ENCODE data around the gene SPAG17. TPM values are rescaled to one million over a fixed set of nuclear protein-coding genes. Genes with fewer than 3 reads are reported as not detected.

The SPAG17 gene
- total and polyA plus RNA-seq, 2 donors (not counting 1 experiment from before 2014, with no cell fraction given): 0.01 to 0.33 TPM

DNA sequence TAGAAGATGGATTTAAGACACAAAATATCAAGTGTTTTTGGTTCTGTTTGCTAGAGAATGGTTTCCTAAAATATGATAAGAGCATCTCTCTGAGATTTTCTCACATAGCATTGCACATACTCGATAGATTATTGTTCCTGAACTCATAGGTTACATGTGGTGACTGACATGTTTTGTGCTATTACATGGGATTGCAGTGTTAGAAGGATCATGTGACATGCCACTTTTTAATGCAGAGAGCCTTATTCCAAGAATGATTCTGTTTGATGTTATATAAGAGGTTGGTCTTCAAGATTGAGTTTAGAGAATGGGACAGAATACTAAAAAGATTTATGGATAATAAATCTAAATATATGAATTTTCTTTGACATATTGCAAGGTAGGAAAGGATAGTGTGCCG lies 34.4 kb upstream of the SPAG17 start:
- no peaks in the 10 kb centered on the region for H3K4me1 ChIP-seq (ENCODE audit: control insufficient read depth, extremely low read depth, insufficient read depth, low read length)
- H4K20me1 ChIP-seq (ENCODE audit: control insufficient read depth, extremely low read depth, insufficient read depth, low read length): no peaks in the 10 kb centered on the region
- TF ChIP-seq EZH2 (IDR thresholded peaks at IDR 0.05; ENCODE audit: low read length, missing control alignments): no peak
- TF ChIP-seq, protein P1, sequence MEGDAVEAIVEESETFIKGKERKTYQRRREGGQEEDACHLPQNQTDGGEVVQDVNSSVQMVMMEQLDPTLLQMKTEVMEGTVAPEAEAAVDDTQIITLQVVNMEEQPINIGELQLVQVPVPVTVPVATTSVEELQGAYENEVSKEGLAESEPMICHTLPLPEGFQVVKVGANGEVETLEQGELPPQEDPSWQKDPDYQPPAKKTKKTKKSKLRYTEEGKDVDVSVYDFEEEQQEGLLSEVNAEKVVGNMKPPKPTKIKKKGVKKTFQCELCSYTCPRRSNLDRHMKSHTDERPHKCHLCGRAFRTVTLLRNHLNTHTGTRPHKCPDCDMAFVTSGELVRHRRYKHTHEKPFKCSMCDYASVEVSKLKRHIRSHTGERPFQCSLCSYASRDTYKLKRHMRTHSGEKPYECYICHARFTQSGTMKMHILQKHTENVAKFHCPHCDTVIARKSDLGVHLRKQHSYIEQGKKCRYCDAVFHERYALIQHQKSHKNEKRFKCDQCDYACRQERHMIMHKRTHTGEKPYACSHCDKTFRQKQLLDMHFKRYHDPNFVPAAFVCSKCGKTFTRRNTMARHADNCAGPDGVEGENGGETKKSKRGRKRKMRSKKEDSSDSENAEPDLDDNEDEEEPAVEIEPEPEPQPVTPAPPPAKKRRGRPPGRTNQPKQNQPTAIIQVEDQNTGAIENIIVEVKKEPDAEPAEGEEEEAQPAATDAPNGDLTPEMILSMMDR (conservative IDR thresholded peaks at IDR 0.05 in 1 of 2, IDR thresholded peaks at IDR 0.05 in 1 of 2; ENCODE audit: low read depth in 1 of 2, low read length in 2 of 2): no peak
- no peaks in the 10 kb centered on the region for H3K79me2 ChIP-seq (ENCODE audit: control insufficient read depth, insufficient read depth, low read length)
- no peaks in the 10 kb centered on the region for H3K27me3 ChIP-seq (ENCODE audit: control insufficient read depth, insufficient read depth, low read length)
- no peak overlapping the region for H3K9ac ChIP-seq (ENCODE audit: insufficient read depth, low read length)
- H3K27ac ChIP-seq (ENCODE audit: insufficient read depth, low read length): no peak overlapping the region
- no peaks in the 10 kb centered on the region for H3K36me3 ChIP-seq (ENCODE audit: control insufficient read depth, insufficient read depth, low read length)
- no peak overlapping the region for H3K4me2 ChIP-seq (ENCODE audit: extremely low read depth, insufficient read depth, low read length)
- no peak overlapping the region for H2AFZ ChIP-seq (ENCODE audit: low read length)
- H3K4me3 ChIP-seq (replicated peaks in 1 of 4; ENCODE audit: control extremely low read depth in 1 of 4, insufficient read depth in 1 of 4, low read depth in 3 of 4, low read length in 4 of 4): no peak overlapping the region
- no peak for DNase-seq (ENCODE audit: low read depth in 2 of 2)
- H3K9me3 ChIP-seq (ENCODE audit: control insufficient read depth, insufficient read depth, low read depth, low read length): no peaks in the 10 kb centered on the region

DNA sequence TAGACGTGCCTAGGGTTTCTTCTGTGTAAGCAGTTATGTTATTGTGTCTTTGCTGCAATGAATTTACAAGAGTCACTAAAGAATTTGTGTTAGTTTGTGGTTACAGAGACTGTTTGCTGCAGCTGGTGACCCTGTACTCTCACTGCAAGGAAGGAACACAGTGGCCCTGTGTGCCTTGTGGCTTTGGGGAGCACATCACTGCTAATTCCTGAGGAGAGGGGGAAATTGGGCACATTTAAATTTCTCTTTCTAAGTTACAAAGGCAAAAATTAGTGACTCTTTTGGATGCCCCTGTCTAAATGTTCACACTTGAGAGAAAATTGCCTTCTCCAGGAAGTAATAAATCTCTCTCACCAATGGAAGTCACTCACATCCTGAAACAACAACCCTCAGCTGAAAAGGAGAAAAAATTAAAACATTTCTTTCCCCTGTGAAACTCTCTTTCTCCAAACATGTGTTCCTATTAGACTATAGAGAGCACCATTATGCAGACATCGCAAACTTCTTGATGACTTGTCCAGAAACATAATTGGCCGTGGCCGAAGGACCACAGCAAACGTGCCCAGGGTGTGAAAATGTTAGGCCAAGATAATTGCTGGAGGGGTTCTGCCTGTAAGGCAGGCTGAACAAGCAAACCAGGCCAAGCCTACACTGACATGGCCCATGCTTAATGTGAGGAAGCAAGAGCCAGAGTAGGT lies 32.3 kb upstream of the SPAG17 start:
- no peak overlapping the region for H3K9ac ChIP-seq (ENCODE audit: insufficient read depth, low read length)
- no peaks in the 10 kb centered on the region for H3K79me2 ChIP-seq (ENCODE audit: control insufficient read depth, insufficient read depth, low read length)
- no peaks in the 10 kb centered on the region for H3K27me3 ChIP-seq (ENCODE audit: control insufficient read depth, insufficient read depth, low read length)
- no peaks in the 10 kb centered on the region for H3K4me1 ChIP-seq (ENCODE audit: control insufficient read depth, extremely low read depth, insufficient read depth, low read length)
- H3K4me2 ChIP-seq (ENCODE audit: extremely low read depth, insufficient read depth, low read length): no peak overlapping the region
- DNase-seq (ENCODE audit: low read depth in 2 of 2): no peak
- H4K20me1 ChIP-seq (ENCODE audit: control insufficient read depth, extremely low read depth, insufficient read depth, low read length): no peaks in the 10 kb centered on the region
- no peaks in the 10 kb centered on the region for H3K9me3 ChIP-seq (ENCODE audit: control insufficient read depth, insufficient read depth, low read depth, low read length)
- H3K4me3 ChIP-seq (replicated peaks in 1 of 4; ENCODE audit: control extremely low read depth in 1 of 4, insufficient read depth in 1 of 4, low read depth in 3 of 4, low read length in 4 of 4): no peak overlapping the region
- H3K27ac ChIP-seq (ENCODE audit: insufficient read depth, low read length): no peak overlapping the region
- no peak overlapping the region for H2AFZ ChIP-seq (ENCODE audit: low read length)
- no peak for TF ChIP-seq EZH2 (IDR thresholded peaks at IDR 0.05; ENCODE audit: low read length, missing control alignments)
- H3K36me3 ChIP-seq (ENCODE audit: control insufficient read depth, insufficient read depth, low read length): no peaks in the 10 kb centered on the region

DNA sequence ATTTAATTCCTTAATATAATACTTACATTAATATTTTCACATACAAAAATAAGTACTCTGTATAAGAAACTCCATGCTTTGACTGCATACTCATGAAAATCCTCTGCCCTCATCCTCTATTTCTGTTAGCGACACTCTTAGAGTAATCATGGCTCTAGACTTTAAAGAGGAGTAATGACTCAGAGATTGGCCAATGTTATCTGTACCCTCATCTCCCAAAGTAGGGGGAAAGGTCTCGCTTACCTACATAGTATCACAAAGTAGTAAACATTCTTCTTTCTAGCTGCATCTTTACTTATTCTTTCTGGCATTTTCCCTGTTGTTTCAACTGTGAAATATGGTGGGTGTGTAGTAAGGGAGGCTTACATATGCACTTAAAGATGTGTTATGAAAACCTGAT lies 29.8 kb upstream of the SPAG17 start:
- no peaks in the 10 kb centered on the region for H3K36me3 ChIP-seq (ENCODE audit: control insufficient read depth, insufficient read depth, low read length)

More for the DNA sequence above, 29.8 kb upstream of the SPAG17 start:
- Histone ChIP-seq H3K4me1 (ENCODE audit: control insufficient read depth, extremely low read depth, insufficient read depth, low read length) (no peaks in the 10 kb centered on the region), H3K9me3 (ENCODE audit: control insufficient read depth, insufficient read depth, low read depth, low read length) (no peaks in the 10 kb centered on the region), H3K27me3 (ENCODE audit: control insufficient read depth, insufficient read depth, low read length) (no peaks in the 10 kb centered on the region), H3K79me2 (ENCODE audit: control insufficient read depth, insufficient read depth, low read length) (no peaks in the 10 kb centered on the region), H3K27ac (ENCODE audit: insufficient read depth, low read length) (no peak overlapping the region), H3K4me2 (ENCODE audit: extremely low read depth, insufficient read depth, low read length) (no peak overlapping the region), H3K9ac (ENCODE audit: insufficient read depth, low read length) (no peak overlapping the region), H2AFZ (ENCODE audit: low read length) (no peak overlapping the region), H4K20me1 (ENCODE audit: control insufficient read depth, extremely low read depth, insufficient read depth, low read length) (no peaks in the 10 kb centered on the region), H3K4me3 (replicated peaks in 1 of 4; ENCODE audit: control extremely low read depth in 1 of 4, insufficient read depth in 1 of 4, low read depth in 3 of 4, low read length in 4 of 4) (no peak overlapping the region)
- DNase-seq (ENCODE audit: low read depth in 2 of 2): no peak
- TF ChIP-seq, protein P1 (conservative IDR thresholded peaks at IDR 0.05 in 1 of 2, IDR thresholded peaks at IDR 0.05 in 1 of 2; ENCODE audit: low read depth in 1 of 2, low read length in 2 of 2): no peak
- no peak for TF ChIP-seq EZH2 (IDR thresholded peaks at IDR 0.05; ENCODE audit: low read length, missing control alignments)
